ENCODE data around the gene HAUS8. TPM values are rescaled to one million over a fixed set of nuclear protein-coding genes. Genes with fewer than 3 reads are reported as not detected.

The HAUS8 gene
- polyA plus RNA-seq, 1 experiment: 4.6 TPM

DNA sequence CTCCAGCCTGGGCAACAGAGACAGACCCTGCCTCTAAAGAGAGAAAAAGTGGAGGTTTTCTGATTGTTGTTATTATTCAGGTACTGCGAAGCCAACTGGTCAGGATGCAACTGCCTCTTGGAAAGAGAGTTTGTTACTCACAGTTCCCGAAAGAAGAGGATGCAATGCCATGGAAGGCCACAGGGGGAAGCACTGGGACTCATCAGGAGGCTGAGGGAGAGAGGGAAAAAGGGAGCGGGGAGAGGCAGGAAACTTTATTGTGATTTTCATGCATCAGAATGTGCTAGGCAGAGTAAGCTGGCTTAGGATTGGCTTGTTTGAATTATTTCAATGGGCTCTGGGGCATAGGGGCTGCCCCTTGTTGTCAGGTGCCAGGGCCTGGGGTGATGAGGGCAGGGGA, 27.9 kb upstream of the HAUS8 start:
- peaks cover 11% of the 10 kb centered on the region; the same call in 1 of the 2 replicates for H3K9me3 ChIP-seq (ENCODE audit: control insufficient read depth, insufficient read depth, low read length)
- peak; percentile 67 for TF ChIP-seq CTCF (IDR thresholded peaks at IDR 0.05; ENCODE audit: low read depth, low read length)
- no peak for DNase-seq (ENCODE audit: low read depth, low spot score)
- no peaks in the 10 kb centered on the region for H3K27me3 ChIP-seq (ENCODE audit: control insufficient read depth, insufficient read depth, low read length)
- no peak overlapping the region for H3K4me3 ChIP-seq (ENCODE audit: low read depth, low read length)
- H3K27ac ChIP-seq (ENCODE audit: low read depth, low read length): no peak overlapping the region
- CTCF ChIA-PET: interaction anchor here (0.7 to 1.4 kb wide), 2 partner anchors 27 to 132 kb away, joined by 3 to 4 read pairs; no protein-coding TSS in a partner anchor
- POLR2A ChIA-PET: no interaction called here

DNA sequence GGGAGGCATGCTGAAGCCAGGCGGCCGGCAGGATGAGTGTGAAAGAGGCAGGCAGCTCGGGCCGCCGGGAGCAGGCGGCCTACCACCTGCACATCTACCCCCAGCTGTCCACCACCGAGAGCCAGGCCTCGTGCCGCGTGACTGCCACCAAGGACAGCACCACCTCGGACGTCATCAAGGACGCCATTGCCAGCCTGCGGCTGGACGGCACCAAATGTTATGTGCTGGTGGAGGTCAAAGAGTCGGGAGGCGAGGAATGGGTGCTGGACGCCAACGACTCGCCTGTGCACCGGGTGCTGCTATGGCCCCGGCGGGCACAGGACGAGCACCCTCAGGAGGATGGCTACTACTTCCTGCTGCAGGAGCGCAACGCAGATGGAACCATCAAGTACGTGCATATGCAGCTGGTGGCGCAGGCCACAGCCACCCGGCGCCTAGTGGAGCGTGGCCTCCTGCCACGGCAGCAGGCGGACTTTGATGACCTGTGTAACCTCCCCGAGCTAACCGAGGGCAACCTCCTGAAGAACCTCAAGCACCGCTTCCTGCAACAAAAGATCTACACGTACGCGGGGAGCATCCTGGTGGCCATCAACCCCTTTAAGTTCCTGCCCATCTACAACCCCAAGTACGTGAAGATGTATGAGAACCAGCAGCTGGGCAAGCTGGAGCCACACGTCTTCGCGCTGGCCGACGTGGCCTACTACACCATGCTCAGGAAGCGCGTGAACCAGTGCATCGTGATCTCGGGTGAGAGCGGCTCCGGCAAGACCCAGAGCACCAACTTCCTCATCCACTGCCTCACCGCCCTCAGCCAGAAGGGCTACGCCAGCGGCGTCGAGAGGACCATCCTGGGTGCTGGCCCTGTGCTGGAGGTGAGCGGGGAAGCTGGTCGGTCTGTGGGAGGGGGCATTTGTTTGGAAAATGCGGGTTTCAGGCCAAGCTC, 26.7 kb upstream of the HAUS8 start:
- Histone ChIP-seq H3K27ac (ENCODE audit: low read depth, low read length) (no peak overlapping the region), H3K4me3 (ENCODE audit: low read depth, low read length) (no peak overlapping the region), H3K27me3 (ENCODE audit: control insufficient read depth, insufficient read depth, low read length) (no peaks in the 10 kb centered on the region), H3K9me3 (ENCODE audit: control insufficient read depth, insufficient read depth, low read length) (peaks cover 11% of the 10 kb centered on the region; the same call in 1 of the 2 replicates)
- DNase-seq (ENCODE audit: low read depth, low spot score): no peak
- no peak for TF ChIP-seq CTCF (IDR thresholded peaks at IDR 0.05; ENCODE audit: low read depth, low read length)
- ChIA-PET CTCF (interaction anchor here (1.4 kb wide), 1 partner anchor 25 kb away, joined by 3 read pairs; no protein-coding TSS in a partner anchor), POLR2A (interaction anchor here (0.6 to 0.7 kb wide), 3 partner anchors 13 to 139 kb away, joined by 3 to 4 read pairs (median 4); no protein-coding TSS in a partner anchor)

- Histone ChIP-seq H3K4me3 (ENCODE audit: low read depth, low read length) (no peak overlapping the region), H3K27me3 (ENCODE audit: control insufficient read depth, insufficient read depth, low read length) (no peaks in the 10 kb centered on the region), H3K9me3 (ENCODE audit: control insufficient read depth, insufficient read depth, low read length) (peaks cover 16% of the 10 kb centered on the region; the same call in 1 of the 2 replicates), H3K27ac (ENCODE audit: low read depth, low read length) (no peak overlapping the region)
- POLR2A ChIA-PET: no interaction called here
- TF ChIP-seq CTCF (IDR thresholded peaks at IDR 0.05; ENCODE audit: low read depth, low read length): no peak
- CTCF ChIA-PET: no interaction called here
- no peak for DNase-seq (ENCODE audit: low read depth, low spot score)
These were observed 23.1 kb upstream of the HAUS8 start for GRCh38 chr19:17098326-17098725.

DNA sequence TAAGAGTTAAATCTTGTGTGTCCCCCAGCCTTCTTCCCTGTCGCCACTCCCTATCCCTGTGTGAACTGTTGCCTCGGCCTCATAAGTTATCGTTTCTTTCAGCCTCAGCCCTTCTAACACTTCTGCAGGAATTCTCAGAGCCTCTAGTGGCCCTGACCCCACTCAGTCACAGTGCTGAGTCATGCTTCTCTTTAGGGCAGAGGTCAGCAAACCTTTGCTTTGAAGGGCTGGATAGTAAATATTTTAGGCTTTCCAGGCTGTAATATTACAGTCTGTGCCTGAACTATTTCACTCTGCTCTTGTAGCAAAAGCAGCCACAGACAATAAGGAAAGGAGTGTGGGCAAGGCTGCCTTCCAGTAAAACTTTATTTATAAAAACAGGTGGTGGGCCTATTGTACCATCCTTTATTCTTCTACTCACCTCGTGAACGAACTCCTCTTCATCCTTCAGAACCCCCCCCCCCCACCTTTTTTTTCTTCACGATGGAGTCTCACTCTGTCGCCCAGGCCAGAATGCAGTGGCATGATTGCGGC, 22.4 kb upstream of the HAUS8 start:
- H3K9me3 ChIP-seq (ENCODE audit: control insufficient read depth, insufficient read depth, low read length): peaks cover 16% of the 10 kb centered on the region; the same call in 1 of the 2 replicates
- H3K4me3 ChIP-seq (ENCODE audit: low read depth, low read length): no peak overlapping the region
- H3K27me3 ChIP-seq (ENCODE audit: control insufficient read depth, insufficient read depth, low read length): no peaks in the 10 kb centered on the region
- TF ChIP-seq CTCF (IDR thresholded peaks at IDR 0.05; ENCODE audit: low read depth, low read length): no peak
- no peak for DNase-seq (ENCODE audit: low read depth, low spot score)
- CTCF ChIA-PET: no interaction called here
- POLR2A ChIA-PET: interaction anchor here (0.7 to 1.2 kb wide), 3 partner anchors 11 to 117 kb away, joined by 3 to 4 read pairs (median 4); partner anchors contain the start of gene USE1
- H3K27ac ChIP-seq (ENCODE audit: low read depth, low read length): peak overlapping the region; percentile 65
